GM18861 (cell line): ENCODE results near the gene IFNGR2.
A peak's percentile ranks its signal among the peaks of the same experiment; 100 is the strongest.
"Not testable (repeated sequence)": the region's sequence is repeated elsewhere in the genome, so short reads cannot be mapped to it uniquely, and the experiment has no call there.

Source experiments
- ATAC-seq: cut with Tn5 transposase; IDR thresholded peaks from one replicate; pipeline ENCODE4 v1.9.1; 2021; ENCODE audit not compliant: unreplicated experiment

The IFNGR2 gene

DNA sequence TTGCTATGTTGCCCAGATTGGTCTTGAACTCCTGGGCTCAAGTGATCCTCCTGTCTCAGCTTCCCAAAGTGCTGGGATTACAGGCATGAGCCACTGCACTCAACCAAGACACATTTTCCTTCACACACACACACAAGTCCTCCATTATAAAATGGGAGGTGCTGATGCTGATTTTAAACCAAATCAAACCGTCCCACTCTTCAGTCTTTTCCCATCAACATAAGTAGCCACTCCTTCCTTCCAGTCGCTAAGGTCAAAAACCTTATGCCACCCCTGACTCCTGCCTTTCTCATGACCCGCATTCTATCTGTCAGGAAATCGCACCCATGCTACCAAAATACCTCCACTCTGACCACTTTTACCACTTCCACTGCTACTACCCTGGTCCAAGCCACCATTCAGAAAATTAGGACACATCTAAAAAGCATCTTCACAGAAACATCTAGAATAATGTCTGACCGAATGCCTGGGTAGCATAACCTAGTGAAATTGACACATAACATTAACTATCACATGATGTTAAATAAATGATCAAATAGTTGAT, 28.0 kb upstream of the IFNGR2 start:
- ATAC-seq, result no peak

DNA sequence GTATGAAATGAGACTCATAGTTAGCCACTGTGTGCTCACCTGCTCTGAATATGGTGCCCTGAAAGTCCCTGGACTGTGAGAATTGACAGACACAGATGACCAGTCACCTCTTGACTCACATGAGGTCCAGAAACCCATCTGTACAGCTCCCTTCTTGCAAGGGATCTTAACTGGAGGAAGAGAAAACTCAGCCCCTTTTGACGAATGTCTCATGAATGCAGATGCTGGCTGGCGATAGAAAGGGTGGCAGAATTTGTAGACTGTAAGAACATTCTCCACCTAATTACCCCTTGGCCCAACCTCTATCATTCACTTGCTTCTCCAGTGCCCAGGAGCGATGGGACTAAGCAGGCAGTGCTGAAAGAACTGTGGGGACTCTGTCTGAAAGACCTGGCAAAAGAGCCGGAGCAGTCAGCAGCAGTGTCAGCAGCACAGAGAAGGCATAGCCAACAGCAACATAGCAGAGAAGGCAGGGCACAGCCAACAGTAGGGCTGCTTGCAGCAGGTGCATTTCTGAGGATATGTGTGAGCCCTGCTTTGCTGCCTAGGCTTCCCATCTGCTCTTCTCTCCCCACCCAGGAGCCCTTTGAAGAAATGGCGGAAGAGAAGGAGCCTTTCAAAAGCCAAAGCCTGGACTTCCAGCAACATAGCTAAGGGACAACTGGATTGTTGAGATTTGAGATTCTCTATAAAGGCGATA, 25.8 kb upstream of the IFNGR2 start:
- ATAC-seq, result no peak

DNA sequence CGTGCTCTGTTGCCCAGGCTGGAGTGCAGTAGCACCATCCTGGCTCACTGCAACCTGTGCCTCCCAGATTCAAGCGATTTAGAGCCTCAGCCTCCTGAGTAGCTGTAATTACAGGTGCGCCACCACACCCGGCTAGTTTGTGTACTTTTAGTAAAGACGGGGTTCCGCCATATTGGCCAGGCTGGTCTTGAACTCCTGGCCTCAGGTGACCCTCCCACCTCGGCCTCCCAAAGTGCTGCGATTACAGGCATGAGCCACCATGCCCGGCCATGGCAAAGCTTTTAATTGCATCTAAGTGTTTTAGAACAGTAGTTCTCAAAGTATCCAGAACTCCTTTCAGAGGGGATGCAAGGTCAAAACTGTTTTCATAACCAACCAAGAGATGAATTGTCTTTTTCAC, 25.1 kb upstream of the IFNGR2 start:
- no peak for ATAC-seq

DNA sequence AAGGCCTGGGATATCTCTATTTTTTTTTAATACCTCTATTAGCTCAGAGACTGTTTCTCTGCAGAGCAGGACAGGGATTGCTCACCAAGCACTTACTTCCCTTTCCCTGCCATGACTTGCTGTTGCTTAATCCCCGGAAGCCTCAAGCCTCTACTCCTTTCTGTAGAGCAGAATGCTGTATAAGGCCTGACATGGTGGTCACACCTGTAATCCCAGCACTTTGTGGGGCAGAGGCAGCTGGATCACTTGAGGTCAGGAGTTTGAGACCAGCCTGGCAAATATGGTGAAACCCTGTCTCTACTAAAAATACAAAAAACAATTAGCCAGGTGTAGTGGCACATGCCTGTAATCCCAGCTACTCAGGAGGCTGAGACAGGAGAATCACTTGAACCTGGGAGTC, 23.3 kb upstream of the IFNGR2 start:
- not testable (repeated sequence) for ATAC-seq

DNA sequence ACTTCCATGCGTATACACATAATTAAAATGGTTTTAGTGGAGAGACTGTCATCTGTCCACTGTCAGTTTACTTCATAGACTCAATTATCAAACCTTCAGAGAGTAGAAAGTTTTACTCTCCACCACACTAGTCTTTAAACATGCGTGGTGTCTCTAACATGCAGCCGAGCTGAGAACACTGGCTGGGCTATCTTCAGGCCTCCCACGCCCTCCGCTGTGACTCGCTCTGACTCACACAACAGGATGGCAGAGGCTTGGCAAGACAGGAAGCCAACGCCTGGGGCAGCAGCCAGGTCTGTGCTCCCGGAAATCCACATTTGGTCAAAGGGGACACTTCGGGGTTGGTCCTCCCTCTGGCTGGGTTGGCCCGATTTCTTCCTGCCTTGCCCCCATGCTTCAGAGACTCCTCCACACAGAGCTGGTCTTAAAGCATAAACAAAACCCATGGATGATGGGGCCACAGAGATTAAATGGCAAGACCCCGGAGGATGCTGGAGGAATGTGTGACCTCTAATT, 22.7 kb upstream of the IFNGR2 start:
- ATAC-seq, result peak; percentile 46

DNA sequence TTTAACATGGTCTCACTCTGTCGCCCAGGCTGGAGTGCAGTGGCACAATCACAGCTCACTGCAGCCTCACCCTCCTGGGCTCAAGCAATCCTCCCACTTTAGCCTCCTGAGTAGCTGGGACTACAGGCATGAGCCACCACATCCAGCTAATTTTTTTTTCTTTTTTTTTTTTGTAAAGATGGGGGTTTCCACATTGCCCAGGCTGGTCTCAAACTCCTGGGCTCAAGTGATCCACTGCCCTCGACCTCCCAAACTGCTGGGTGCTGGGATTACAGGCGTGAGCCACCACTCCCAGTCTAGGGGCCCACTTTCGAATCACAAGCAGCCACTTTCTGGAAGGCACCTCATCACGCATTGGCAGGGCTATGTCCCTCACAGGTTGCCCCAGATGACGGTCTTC, 21.8 kb upstream of the IFNGR2 start:
- ATAC-seq, result not testable (repeated sequence)

DNA sequence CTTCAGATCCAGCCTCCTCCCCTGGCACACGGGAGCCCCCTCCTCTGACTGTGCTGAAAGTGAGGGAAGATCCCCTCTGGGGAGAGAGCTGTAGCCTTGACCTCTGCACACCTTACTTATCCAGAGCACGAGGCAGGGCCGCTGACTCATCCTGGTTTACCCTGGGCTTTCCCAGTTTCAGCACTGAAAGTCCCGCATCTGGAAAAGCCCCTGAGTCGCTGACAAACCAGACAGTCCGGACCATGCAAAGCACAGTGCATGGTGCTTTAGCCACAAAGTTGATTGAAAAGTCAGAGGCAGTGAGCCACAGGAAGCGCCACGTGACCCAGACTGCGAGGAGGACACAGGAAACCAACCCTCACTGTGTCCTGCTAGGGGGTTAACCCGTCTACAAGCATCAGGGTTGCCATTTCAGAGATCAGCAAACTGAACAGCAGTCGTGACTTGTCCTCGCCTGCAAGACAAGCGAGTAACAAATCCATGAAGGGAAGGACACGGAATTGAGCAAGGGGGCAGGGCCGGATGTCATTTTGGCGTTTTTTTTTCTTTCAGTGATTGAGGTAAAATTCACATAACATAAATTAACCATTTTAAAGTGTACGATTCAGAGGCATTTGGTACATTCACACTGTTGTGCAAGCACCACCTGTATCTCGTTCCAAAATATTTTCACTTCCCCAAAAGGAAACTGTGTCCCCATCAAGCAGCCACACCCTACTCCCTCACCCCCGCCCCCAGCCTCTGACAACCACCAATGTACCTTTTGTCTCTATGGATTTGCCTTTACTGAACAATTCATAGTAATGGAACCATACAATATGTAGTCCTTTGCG, 19.9 kb upstream of the IFNGR2 start:
- ATAC-seq, result peak; percentile 69

DNA sequence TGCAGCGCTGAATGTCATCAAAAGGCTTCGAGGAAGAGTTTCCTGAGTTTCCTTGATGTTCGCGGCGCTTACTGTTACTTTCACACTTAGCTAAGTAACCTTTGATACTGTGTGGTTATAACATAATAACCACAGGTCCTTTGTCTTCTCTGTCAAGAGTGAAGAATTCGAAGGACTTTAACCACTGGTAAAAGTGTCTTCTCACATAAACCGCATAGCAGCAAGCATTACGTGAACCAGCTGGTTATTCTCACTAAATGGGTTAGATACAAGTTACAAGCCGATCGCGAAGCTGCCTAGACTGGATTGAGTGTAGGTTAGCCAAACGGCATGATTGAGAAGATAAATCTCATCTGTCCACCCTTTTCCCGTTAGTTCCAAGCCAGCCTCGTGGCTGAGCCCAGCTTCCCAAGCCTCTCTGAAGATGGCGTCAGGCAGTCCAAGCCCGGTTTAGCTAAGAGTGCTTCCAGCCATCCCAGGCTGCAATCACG, 18.3 kb upstream of the IFNGR2 start:
- no peak for ATAC-seq

DNA sequence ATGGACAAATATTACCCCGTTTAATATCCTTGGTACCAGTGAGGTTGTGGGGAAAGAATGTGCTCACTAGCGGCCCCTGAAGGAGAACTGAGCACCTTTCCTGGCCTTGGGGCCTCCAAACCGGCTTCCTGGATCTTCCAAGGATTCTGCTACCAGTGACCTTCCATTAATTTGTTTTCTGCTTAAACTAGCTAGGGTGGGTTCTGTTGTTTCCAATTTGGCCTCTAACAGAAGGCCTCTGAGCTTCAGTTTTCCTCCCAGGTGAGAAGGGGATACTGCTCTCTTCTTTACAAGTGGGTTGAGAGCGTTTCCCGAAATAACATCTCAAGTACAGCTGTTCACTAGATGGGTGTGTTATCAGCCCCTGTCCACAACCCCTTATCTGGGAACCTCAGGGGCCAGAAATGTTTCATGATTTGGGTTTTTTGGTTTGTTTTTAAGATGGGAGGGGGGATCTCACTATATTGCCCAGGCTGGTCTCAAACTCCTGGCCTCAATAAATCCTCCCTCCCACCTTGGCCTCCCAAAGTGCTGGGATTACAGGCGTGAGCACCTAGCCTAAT, 16.9 kb upstream of the IFNGR2 start:
- ATAC-seq, result no peak

DNA sequence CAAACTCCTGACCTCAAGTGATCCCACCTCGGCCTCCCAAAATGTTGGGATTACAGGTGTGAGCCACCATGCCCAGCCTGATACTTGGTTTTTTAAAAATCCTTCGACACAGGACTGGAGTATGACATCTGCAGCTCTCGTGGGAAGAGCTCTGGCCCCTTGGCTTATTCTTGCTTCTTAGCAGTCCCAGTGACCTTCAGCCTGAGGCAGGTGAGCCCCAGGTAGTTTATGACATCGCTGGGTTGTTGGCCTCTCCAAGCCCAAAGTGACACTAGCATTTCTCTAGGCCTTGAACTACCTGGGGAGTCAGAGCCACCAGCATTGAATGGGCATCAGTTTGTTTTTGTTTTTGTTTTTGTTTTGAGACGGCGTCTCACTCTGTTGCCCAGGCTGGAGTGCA, 15.9 kb upstream of the IFNGR2 start:
- no peak for ATAC-seq

DNA sequence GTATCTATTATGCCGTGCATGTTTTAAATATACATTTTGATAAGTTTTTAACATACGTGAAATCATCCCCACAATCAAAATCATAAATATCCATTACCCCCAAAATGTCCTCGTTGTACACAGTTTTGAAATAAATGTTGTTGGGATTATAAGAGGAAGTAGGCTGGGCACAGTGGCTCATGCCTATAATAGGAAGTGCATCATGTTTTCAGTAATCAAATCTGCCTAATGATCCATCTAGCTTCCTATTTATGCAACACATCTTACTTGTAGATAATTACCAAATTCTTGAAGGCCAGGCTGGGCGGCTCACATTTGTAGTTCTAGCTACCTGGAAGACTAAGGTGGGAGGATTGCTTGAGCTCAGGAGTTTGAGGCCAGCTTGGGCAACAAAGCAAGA, 15.0 kb upstream of the IFNGR2 start:
- ATAC-seq, result no peak

DNA sequence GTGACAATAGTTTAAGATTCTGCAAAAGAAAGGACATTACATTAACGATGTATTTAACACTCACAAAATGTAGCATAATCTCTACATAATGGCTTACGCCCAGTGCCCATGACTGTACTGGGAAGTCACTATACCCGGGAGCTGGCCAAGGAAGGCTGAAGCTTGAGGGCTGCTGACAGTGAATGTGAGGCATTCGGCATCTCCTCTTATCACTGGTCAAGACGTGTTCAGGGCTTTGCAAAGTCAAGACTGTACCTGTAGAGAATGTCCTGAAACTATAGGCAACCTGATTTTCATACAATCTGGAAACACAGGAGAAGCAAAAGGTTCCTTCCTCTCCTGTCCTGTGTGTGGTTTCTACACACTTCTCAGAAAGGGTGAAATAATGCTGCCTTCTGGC, 12.7 kb upstream of the IFNGR2 start:
- no peak for ATAC-seq

DNA sequence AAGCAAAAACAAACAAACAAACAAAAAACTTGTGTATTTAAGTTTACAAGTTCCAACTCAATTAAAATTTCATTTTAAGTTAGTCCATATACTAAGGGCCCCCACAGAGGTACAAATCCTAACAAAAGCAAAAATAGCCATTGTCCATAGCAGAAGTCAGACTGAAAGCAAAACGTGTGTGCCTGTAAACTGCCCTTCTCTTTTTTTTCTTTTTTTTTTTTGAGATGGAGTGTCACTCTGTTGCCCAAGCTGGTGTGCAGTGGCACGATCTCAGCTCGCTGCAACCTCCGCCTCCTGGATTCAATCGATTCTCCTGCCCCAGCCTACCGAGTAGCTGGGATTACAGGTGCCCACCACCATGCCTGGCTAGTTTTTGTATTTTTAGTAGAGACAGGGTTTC, 11.6 kb upstream of the IFNGR2 start:
- ATAC-seq, result no peak

DNA sequence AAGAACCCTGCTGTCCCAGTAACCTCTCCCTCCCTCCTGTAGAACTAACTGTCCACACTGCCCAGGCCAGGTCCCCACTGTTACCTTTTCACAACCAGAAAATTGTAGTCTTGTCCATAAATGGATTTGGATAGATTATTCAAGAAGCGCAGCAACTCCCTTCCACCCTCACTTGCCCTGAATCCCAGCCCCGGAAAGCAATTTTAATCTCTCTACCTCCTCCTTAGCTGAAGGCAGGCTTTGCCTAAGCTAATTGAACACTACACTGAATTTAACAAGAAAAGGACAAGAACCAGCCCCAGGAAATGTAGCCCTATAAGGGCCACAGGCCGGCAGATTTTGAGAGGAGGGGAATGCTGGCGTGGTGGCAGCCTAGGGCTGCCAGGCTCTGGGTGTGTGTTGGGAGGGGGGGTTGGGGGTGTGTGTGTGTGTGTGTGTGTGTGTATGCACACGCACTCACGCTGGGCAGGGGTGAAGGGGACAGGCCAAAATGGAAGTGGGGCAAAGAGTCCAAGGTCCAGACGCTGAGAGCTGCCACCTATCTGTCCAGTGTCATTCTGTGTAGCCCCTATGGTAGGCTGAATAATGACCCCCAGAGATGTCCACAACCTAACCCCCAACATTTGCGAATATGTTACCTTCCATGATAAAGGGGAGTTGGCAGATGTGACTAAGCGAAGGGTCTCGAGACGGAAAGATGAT, 10.8 kb upstream of the IFNGR2 start:
- ATAC-seq, result no peak

DNA sequence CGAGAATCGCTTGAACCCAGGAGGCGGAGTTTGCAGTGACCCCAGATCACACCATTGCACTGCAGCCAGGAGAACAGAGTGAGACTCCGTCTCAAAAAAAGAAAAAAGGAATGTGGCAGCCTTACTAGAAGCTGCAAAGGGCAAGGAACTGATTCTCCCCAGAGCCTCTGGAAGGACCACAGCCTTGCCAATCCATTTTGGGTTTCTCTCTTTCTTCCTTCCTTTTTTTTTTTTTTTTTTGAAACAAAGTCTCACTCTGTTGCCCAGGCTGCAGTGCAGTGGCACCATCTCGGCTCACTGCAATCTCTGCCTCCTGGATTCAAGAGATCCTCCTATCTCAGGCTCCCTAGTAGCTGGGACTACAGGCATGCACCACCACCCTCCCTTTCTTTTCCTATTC, 9.9 kb upstream of the IFNGR2 start:
- no peak for ATAC-seq

DNA sequence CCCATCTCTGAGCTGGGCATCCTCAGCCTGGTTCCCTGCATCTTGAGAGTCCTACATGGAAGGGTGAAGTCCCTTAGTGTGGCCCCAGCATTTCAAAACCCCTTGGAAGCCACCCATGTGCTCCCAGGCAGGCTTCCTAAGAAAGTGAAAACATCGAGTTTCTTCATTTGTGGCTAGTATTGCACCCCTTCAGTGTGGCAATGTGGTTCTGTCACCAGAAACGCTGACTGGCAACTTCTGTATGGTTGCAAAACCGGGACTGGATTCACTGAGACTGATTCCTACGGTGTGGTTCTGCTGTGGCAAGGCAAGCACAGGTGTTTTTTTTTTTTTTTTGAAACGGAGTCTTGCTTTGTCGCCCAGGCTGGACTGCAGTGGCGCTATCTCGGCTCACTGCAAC, 9.0 kb upstream of the IFNGR2 start:
- no peak for ATAC-seq

DNA sequence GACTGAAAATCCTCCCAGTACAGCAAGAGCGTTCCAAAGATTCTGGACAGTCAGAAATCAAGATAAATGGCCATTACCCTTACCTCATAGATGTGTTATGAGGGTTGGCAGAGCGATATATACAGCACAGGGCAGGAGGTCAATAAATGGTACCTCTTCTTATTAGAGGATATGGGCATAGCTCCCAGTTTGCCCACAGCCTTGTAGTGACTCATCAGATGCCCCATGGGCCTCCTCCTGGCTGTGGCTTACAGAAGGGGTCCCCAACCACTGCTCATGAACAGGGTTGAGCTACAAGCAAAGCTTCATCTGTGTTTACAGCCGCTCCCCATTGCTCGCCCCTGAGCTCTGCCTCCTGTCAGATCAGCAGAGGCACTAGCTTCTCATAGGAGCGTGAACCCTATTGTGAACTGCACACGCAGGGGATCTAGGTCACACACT, 7.3 kb upstream of the IFNGR2 start:
- no peak for ATAC-seq

DNA sequence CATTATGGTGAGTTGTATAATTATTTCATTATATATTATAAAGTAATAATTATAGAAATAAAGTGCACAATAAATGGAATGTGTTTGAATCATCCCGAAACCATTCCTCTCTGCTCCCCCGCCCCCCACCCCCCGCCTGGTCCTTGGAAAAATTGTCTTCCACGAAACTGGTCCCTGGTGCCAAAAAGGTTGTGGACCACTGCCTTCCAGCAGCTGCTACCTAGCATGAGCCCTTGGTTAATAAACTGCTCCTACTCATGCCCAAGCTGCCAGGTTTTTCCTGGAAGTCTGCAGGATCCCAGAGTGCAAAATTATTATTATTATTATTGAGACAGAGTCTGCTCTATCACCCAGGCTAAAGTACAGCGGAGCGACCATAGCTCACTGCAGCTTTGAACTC, 6.8 kb upstream of the IFNGR2 start:
- no peak for ATAC-seq

DNA sequence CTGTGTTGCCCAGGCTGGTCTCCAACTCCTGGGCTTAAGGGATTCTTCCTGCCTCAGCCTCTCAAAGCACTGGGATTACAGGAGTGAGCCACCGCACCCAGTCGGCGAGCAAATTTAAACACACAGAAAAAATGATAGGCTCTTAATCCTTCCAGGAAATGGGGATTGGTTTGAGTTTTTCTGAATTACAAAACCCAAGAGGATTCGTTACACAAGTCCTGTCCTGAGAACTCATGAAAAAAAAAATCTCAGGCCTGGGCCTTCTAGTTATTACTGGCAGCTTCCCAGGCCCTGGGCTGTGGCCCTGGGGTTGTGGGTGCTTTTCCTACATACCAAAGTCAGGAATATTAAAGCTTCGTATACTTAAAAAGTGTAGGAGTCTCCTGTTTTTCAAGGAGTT, 6.3 kb upstream of the IFNGR2 start:
- ATAC-seq, result no peak

DNA sequence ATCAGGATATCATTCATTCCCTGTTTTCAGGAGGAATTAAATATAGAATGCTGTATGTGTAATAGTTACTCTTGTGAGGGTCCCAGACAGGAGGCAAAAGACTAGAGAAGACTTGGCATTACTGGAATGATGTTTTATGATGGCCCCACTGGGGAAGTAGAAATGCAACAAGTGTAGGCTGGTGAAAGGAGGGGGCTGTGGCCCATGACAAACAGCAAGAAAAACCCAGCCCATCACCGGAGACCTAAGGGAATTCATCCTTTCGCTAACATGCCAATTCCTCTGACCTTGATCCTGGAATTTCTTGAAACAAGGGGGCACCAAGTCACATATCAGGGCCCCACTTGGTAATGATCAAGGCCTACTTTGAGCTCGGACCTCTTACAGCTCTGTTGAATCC, 5.5 kb upstream of the IFNGR2 start:
- no peak for ATAC-seq

DNA sequence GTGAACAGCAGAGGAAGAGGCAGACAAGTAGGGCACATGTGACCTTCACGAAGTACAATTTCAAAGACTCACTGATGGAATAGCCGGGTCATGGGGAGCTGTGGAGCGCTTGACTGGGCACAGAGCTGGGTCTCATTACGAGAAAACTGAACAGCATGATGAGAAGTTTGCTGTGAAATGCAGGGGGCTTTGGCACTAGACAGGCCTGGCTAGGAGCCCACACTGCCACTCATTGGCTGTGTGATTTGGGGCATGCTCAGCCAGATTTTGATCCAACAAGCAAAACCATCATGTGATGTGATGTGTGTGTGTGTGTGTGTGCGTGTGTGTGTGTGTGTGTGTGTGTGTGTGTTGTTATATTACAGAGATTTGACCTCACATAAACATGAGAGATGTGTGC, 4.9 kb upstream of the IFNGR2 start:
- ATAC-seq, result no peak
